GM10847 (cell line): Measurements from ENCODE around the gene RXYLT1.

ENCODE experiments used
- POLR2A ChIP-seq: IDR thresholded peaks from 2 replicates; pipeline ENCODE4 v1.6.1; 2011; ENCODE audit not compliant: insufficient read length; ENCODE audit errors: extremely low read depth

The RXYLT1 gene

DNA sequence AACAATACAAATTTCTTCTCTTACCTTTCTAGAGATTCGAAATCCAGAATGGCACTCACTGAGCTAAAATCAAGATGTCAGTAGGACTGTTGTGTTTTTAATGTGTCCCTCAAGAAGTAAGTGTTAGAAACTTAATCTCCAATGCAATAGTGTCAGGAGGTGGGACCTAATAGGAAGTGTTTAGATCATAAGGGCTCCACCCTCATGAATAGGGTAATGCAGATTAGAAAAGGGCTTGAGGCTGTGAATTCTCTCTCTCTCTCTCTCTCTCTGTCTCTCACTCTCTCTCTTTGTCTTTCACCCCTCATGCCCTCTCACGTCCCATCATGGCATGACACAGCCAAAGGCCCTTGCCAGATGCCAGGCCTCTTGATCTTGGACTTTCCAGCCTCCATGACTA, 49.2 kb downstream of the RXYLT1 start:
- TF ChIP-seq POLR2A, result no peak

GRCh38 chr12:63836046-63836445, 56.3 kb downstream of the RXYLT1 start:
- TF ChIP-seq POLR2A, result no peak

GRCh38 chr12:63836936-63837335, 57.2 kb downstream of the RXYLT1 start:
- no peak for TF ChIP-seq POLR2A

DNA sequence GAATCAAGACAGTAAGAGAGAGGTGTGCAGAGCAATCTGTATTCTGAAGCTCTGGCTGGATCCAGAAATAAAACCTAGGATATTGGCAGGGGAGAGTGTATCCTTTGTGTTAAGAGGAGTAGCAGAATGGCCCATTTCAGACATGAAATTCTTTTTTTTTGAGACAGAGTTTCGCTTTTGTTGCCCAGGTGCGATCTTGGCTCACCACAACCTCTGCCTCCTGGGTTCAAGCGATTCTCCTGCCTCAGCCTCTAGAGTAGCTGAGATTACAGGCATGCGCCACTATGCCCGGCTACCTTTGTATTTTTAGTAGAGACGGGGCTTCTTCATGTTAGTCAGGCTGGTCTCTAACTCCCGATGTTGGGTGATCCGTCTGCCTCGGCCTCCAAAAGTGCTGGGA, 58.7 kb downstream of the RXYLT1 start:
- TF ChIP-seq POLR2A, result no peak

- no peak for TF ChIP-seq POLR2A
These were observed 61.3 kb downstream of the RXYLT1 start for GRCh38 chr12:63841011-63841410.

GRCh38 chr12:63841571-63841970, 61.9 kb downstream of the RXYLT1 start:
- no peak for TF ChIP-seq POLR2A

DNA sequence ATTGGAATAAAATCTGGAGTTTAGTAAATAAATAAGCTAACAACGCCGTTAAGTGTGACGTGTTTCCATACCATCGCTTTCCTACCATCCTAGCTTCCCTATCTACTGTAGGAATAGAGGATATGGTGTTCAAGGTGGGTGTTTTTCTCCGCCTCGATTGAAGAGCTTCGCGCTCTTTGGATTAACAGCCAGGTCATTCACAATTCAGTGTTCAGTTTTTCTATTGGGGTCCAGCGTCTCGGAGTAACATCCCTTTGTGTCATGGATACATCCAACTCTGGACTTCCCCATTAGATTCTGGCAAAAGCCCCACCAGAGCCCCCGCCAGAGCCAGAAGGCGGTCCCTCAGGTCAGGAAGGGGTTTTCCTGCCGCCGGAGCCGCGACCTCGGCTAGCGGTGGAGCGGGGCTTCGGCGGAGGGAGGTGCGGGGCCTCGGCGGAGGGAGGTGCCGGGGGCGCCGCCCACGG, 63.6 kb downstream of the RXYLT1 start:
- no peak for TF ChIP-seq POLR2A

GRCh38 chr12:63843721-63844390, 64.1 kb downstream of the RXYLT1 start:
- TF ChIP-seq POLR2A, result no peak

DNA sequence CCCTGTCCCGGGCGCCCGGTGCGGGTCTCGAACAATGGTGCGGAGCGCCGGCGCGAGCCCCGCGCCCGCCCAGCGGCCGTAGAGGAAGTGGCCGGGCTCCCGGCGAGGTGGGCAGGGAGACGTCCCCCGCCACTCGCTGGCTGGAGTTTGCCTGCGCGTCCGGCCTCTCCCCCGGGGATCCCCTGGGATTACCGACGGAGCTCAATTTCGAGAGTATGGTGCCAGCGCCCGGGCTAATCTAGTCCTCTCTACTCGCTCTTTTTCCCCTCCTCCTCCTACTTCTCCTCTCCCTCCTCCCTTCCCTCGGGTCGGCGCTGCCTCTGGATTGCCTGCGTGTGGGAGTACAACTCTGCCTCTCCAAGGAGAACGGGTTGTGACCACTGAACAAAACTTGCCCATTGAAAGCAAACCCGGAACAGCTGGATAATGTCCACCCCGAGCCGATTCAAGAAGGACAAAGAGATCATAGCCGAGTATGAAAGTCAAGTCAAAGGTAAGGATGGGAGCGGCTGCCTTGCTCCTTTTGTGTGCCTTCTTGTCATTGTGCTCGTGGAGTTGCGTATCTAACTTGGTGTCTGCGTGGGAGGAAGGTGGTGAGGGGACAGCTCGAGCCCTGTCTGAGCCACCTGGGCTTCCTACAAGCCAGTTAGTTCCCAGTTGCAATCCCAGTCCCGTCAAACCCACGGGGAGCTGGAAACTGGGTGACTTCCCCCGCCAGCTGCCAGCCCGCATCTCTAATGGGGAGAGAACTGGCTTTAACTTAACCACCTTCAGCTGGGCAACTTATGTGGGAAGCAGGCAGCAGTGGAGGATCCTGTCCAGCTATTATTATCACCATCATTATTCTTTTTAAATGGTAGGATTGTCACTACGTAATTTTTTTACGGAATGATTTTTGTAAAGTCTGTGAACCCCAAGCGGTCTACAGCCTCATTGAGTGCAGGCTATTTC, 65.0 kb downstream of the RXYLT1 start, which contains the start of gene SRGAP1:
Gene SRGAP1 (plus strand): TSS at position 310 of the 951 bp plus-strand sequence. CDS start 117 bp downstream, at position 427.
- no peak for TF ChIP-seq POLR2A

- TF ChIP-seq POLR2A, result no peak
These were observed 66.0 kb downstream of the RXYLT1 start for GRCh38 chr12:63845726-63846125.

- TF ChIP-seq POLR2A, result no peak
These were observed 66.7 kb downstream of the RXYLT1 start for GRCh38 chr12:63846238-63846967.

GRCh38 chr12:63848450-63848849, 68.7 kb downstream of the RXYLT1 start:
- no peak for TF ChIP-seq POLR2A

DNA sequence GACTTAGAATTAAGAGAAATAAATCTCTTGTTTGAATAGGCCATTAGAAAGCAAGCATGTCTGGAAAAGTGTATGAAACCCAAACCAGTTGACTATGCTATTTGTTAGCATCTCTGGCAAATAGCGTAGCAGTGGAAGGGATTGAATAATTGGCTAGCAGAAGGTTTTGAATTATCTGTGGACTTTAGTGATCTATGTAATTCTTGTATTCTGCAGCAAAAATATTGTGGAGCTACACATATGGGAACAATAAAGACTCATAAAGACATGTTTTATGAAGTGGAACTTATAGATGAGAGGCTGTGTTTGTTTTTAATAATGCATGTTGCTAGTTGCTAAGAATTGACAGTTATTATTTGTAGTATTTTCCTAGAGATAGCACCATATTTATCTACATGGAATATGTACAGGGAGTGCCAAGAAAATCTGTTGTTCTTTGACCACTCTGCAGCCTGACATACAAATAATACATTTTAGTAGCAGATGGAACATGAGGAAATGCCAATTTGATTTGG, 69.5 kb downstream of the RXYLT1 start:
- no peak for TF ChIP-seq POLR2A

DNA sequence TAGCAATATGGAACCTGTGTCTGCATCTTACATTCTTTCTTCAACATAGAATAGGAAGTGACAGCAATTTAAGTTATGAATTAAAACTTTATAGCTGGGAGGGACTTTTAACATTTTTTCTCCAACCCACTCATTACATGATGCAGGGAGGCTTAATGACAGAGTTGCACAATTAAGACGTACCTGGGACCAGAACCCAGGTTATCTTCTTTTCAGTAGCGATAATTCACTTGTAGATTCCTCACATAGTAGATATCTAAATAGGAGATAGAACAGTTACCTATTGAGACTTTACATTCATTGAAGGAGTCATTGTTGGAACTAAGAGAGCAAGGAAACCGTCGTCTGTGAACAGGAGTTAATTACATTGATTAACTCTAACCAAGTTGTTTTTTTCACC, 69.9 kb downstream of the RXYLT1 start:
- no peak for TF ChIP-seq POLR2A

DNA sequence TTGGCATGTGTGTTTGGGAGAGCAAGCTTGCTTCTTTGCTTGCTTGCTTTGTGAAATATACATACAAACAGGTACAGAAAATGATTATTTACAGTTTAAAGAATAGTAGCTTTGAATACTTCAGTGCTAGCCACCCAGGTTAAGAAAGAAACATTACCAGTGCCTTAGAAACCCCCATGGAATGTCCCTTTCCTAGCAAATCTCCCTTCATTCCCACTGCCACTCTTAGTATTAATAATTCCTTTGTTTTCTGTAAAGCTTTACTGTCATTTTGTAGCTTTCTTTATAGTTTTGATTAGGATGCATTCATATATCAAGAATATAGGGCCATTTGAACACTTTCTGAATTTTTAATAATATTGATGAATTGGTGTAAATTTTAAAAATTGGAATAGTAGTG, 74.3 kb downstream of the RXYLT1 start:
- no peak for TF ChIP-seq POLR2A

- no peak for TF ChIP-seq POLR2A
These were observed 75.6 kb downstream of the RXYLT1 start for GRCh38 chr12:63855299-63855698.
